GM12873 (cell line): Measurements from ENCODE around the gene SPATA6L.
A peak's percentile ranks its signal among the peaks of the same experiment; 100 is the strongest.

ENCODE experiments used
- CTCF ChIP-seq: IDR thresholded peaks from 2 replicates; pipeline ENCODE4 v1.5.1; 2012; ENCODE audit warnings: low read depth, mild to moderate bottlenecking, moderate library complexity, low read length, control low read depth; ENCODE audit not compliant: insufficient read depth; ENCODE audit errors: missing control alignments

The SPATA6L gene

GRCh38 chr9:4615778-4616177, 50.5 kb downstream of the SPATA6L start:
- TF ChIP-seq CTCF: no peak

GRCh38 chr9:4615251-4615650, 51.0 kb downstream of the SPATA6L start:
- TF ChIP-seq CTCF: no peak

- no peak for TF ChIP-seq CTCF
Observed at GRCh38 chr9:4614627-4615026, 51.7 kb downstream of the SPATA6L start.

- peak; percentile 59 for TF ChIP-seq CTCF
Observed at GRCh38 chr9:4604678-4605095, 61.6 kb downstream of the SPATA6L start.

GRCh38 chr9:4603830-4604229, 62.5 kb downstream of the SPATA6L start:
- no peak for TF ChIP-seq CTCF

GRCh38 chr9:4600368-4600767, 65.9 kb downstream of the SPATA6L start:
- TF ChIP-seq CTCF: no peak

GRCh38 chr9:4596165-4596922, 69.9 kb downstream of the SPATA6L start:
- peak; percentile 2 for TF ChIP-seq CTCF

GRCh38 chr9:4594994-4595393, 71.3 kb downstream of the SPATA6L start:
- TF ChIP-seq CTCF: no peak
